ENCODE measurements around the gene FAM131B.
"Not testable (repeated sequence)": the region's sequence is repeated elsewhere in the genome, so short reads cannot be mapped to it uniquely, and the experiment has no call there.

Gene FAM131B

GRCh38 chr7:143395187-143396149, 33.0 kb upstream of the FAM131B start:
- no peak for DNase-seq (ENCODE audit: extremely low read depth in 1 of 2, low read depth in 1 of 2)

- no peak for DNase-seq (ENCODE audit: extremely low read depth in 1 of 2, low read depth in 1 of 2)
Measured at GRCh38 chr7:143394777-143395176, 32.3 kb upstream of the FAM131B start.

- no peak for DNase-seq (ENCODE audit: extremely low read depth in 1 of 2, low read depth in 1 of 2)
Measured at GRCh38 chr7:143394068-143394467, 31.6 kb upstream of the FAM131B start.

GRCh38 chr7:143393267-143394041, 30.9 kb upstream of the FAM131B start:
- DNase-seq (ENCODE audit: extremely low read depth in 1 of 2, low read depth in 1 of 2), result no peak

GRCh38 chr7:143392875-143393266, 30.4 kb upstream of the FAM131B start:
- no peak for DNase-seq (ENCODE audit: extremely low read depth in 1 of 2, low read depth in 1 of 2)

- DNase-seq (ENCODE audit: extremely low read depth in 1 of 2, low read depth in 1 of 2), result not testable (repeated sequence)
Measured at GRCh38 chr7:143392427-143392826, 29.9 kb upstream of the FAM131B start.

GRCh38 chr7:143391462-143392404, 29.2 kb upstream of the FAM131B start:
- DNase-seq (ENCODE audit: extremely low read depth in 1 of 2, low read depth in 1 of 2), result no peak

GRCh38 chr7:143390773-143391317, 28.3 kb upstream of the FAM131B start:
- DNase-seq (ENCODE audit: extremely low read depth in 1 of 2, low read depth in 1 of 2), result no peak

GRCh38 chr7:143390104-143390772, 27.7 kb upstream of the FAM131B start:
- DNase-seq (ENCODE audit: extremely low read depth in 1 of 2, low read depth in 1 of 2), result no peak

GRCh38 chr7:143389316-143390103, 27.0 kb upstream of the FAM131B start:
- no peak for DNase-seq (ENCODE audit: extremely low read depth in 1 of 2, low read depth in 1 of 2)

GRCh38 chr7:143388491-143389101, 26.1 kb upstream of the FAM131B start:
- DNase-seq (ENCODE audit: extremely low read depth in 1 of 2, low read depth in 1 of 2), result no peak

GRCh38 chr7:143388051-143388450, 25.5 kb upstream of the FAM131B start:
- no peak for DNase-seq (ENCODE audit: extremely low read depth in 1 of 2, low read depth in 1 of 2)

- DNase-seq (ENCODE audit: extremely low read depth in 1 of 2, low read depth in 1 of 2), result no peak
Measured at GRCh38 chr7:143387156-143387975, 24.9 kb upstream of the FAM131B start.

GRCh38 chr7:143385891-143386781, 23.6 kb upstream of the FAM131B start:
- no peak for DNase-seq (ENCODE audit: extremely low read depth in 1 of 2, low read depth in 1 of 2)

- no peak for DNase-seq (ENCODE audit: extremely low read depth in 1 of 2, low read depth in 1 of 2)
Measured at GRCh38 chr7:143384661-143385631, 22.4 kb upstream of the FAM131B start.

- DNase-seq (ENCODE audit: extremely low read depth in 1 of 2, low read depth in 1 of 2), result no peak
Measured at GRCh38 chr7:143384148-143384547, 21.6 kb upstream of the FAM131B start.
